B cell (primary cell): ENCODE measurements around the gene GRID1.

Source experiments
- EZH2 ChIP-seq: IDR thresholded peaks from 2 replicates; pipeline ENCODE4 v1.6.1; 2012; ENCODE audit warnings: borderline replicate concordance, low read depth, mild to moderate bottlenecking, moderate library complexity, low read length; ENCODE audit not compliant: insufficient read depth, poor library complexity, severe bottlenecking
- TF ChIP-seq, protein P1 (sequence below): fragments of 200-600 bp; IDR thresholded peaks from one replicate; pipeline ENCODE4 v1.8.0; 2022; ENCODE audit warnings: antibody characterized with exemption, mild to moderate bottlenecking

DNA sequence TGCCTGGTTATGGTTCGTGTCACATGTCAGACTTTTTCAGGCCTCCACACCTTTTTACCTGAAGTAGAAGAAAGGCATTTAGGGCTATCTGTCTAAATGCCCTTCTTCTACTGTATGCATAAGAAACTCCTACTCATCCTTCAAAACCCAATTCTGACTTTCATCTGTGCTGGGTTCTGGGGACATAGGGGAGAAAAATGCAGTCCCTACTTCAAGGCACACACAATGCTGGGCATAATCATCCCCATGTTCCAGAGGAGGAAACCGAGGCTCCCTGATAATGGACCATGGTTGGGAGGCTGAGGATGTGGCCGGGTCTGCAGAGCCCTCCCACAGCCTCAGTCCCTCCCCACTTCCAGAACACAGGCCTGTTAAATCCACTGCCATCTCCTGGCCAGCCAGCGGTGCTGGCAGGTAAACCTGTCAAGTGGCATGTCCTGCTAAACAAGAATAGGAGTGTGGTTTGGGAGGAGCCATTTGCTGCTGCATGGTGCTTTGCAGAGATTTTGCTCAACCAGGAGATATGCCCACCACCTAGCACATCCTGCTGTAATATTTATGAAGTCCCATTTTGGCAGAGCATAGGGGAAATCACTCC, 32.0 kb downstream of the GRID1 start:
- TF ChIP-seq, protein P1, sequence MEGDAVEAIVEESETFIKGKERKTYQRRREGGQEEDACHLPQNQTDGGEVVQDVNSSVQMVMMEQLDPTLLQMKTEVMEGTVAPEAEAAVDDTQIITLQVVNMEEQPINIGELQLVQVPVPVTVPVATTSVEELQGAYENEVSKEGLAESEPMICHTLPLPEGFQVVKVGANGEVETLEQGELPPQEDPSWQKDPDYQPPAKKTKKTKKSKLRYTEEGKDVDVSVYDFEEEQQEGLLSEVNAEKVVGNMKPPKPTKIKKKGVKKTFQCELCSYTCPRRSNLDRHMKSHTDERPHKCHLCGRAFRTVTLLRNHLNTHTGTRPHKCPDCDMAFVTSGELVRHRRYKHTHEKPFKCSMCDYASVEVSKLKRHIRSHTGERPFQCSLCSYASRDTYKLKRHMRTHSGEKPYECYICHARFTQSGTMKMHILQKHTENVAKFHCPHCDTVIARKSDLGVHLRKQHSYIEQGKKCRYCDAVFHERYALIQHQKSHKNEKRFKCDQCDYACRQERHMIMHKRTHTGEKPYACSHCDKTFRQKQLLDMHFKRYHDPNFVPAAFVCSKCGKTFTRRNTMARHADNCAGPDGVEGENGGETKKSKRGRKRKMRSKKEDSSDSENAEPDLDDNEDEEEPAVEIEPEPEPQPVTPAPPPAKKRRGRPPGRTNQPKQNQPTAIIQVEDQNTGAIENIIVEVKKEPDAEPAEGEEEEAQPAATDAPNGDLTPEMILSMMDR, result no peak
- TF ChIP-seq EZH2, result no peak
